Loucy (cell line): ENCODE measurements around the gene RPS6KA2.

ENCODE experiments used
- EZH2phosphoT487 ChIP-seq: fragments of 200-600 bp; IDR thresholded peaks from 2 replicates; pipeline ENCODE4 v1.6.1; 2018; ENCODE audit warnings: antibody characterized with exemption, mild to moderate bottlenecking, moderate library complexity, borderline replicate concordance
- TF ChIP-seq, protein P1 (sequence below): fragments of 200-600 bp; sonication (generic); conservative IDR thresholded peaks from 2 replicates; pipeline ENCODE4 v1.5.1; 2014; ENCODE audit warnings: mild to moderate bottlenecking, antibody characterized with exemption, low read length

DNA sequence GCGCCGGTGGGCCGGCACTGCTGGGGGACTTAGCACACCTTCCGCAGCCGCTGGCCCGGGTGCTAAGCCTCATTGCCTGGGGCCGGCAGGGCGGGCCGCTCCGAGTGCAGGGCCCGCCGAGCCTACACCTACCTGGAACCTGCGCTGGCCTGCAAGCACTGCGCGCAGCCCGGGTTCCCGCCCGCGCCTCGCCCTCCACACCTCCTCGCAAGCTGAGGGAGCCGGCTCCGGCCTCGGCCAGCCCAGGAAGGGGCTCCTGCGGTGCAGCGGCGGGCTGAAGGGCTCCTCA, 233.6 kb downstream of the RPS6KA2 start:
- TF ChIP-seq, protein P1, sequence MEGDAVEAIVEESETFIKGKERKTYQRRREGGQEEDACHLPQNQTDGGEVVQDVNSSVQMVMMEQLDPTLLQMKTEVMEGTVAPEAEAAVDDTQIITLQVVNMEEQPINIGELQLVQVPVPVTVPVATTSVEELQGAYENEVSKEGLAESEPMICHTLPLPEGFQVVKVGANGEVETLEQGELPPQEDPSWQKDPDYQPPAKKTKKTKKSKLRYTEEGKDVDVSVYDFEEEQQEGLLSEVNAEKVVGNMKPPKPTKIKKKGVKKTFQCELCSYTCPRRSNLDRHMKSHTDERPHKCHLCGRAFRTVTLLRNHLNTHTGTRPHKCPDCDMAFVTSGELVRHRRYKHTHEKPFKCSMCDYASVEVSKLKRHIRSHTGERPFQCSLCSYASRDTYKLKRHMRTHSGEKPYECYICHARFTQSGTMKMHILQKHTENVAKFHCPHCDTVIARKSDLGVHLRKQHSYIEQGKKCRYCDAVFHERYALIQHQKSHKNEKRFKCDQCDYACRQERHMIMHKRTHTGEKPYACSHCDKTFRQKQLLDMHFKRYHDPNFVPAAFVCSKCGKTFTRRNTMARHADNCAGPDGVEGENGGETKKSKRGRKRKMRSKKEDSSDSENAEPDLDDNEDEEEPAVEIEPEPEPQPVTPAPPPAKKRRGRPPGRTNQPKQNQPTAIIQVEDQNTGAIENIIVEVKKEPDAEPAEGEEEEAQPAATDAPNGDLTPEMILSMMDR = no peak
- TF ChIP-seq EZH2phosphoT487 = no peak
